ENCODE measurements around the gene CD93.

DNA sequence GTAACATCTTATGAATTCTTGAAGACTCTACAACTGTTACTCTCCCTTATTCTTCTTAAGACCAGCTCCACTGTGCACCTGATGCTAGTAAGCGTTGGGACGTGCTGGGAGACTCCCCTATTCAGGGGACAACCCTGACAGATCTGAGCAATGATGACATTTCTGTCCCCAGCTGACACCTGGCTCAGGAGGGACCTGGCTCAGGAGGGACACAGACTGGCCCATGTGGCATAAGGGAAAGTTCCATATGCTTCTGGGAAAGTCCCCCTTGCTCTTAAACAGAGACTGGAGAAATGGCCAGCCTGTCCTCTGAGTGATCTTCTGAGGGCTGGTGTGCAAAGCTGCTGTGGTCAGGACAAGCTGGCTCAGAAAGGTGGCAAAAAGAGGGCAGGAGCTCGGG, 10.0 kb upstream of the CD93 start:
- TF ChIP-seq, protein P1, sequence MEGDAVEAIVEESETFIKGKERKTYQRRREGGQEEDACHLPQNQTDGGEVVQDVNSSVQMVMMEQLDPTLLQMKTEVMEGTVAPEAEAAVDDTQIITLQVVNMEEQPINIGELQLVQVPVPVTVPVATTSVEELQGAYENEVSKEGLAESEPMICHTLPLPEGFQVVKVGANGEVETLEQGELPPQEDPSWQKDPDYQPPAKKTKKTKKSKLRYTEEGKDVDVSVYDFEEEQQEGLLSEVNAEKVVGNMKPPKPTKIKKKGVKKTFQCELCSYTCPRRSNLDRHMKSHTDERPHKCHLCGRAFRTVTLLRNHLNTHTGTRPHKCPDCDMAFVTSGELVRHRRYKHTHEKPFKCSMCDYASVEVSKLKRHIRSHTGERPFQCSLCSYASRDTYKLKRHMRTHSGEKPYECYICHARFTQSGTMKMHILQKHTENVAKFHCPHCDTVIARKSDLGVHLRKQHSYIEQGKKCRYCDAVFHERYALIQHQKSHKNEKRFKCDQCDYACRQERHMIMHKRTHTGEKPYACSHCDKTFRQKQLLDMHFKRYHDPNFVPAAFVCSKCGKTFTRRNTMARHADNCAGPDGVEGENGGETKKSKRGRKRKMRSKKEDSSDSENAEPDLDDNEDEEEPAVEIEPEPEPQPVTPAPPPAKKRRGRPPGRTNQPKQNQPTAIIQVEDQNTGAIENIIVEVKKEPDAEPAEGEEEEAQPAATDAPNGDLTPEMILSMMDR (IDR thresholded peaks at IDR 0.05): no peak
- TF ChIP-seq EZH2 (IDR thresholded peaks at IDR 0.05) (no peak), EZH2phosphoT487 (IDR thresholded peaks at IDR 0.05) (no peak)
